A549 (cell line): ENCODE results near the gene TNIP3.

Experiments used
- BHLHE40 ChIP-seq: IDR thresholded peaks from 2 replicates; pipeline ENCODE4 v1.6.1; 2012; ENCODE audit warnings: low read depth, low read length, inconsistent platforms
- CTCF ChIP-seq: fragments of >200 bp; sonication (Bioruptor Twin); formaldehyde crosslinking; IDR thresholded peaks from 3 replicates; pipeline ENCODE4 v1.5.1; 2016
- EP300 ChIP-seq, 2 experiments: fragments of >200 bp; sonication (Bioruptor Twin); formaldehyde crosslinking; IDR thresholded peaks; 2 replicates in 1 of 2; 3 replicates in 1 of 2; pipeline ENCODE4 v1.6.1; 2016 to 2017
- ESRRA ChIP-seq: fragments of 150-350 bp; IDR thresholded peaks from 2 replicates; pipeline ENCODE4 v1.6.1; 2014; ENCODE audit warnings: mild to moderate bottlenecking, low read length, borderline replicate concordance
- MAX ChIP-seq: IDR thresholded peaks from 2 replicates; pipeline ENCODE4 v1.6.1; 2012
- MYC ChIP-seq: IDR thresholded peaks from 2 replicates; pipeline ENCODE4 v1.6.1; 2012; ENCODE audit warnings: mild to moderate bottlenecking, inconsistent platforms, low read length, improper control_type of control experiment, borderline replicate concordance
- NR3C1 ChIP-seq: fragments of >200 bp; sonication (Bioruptor Twin); formaldehyde crosslinking; IDR thresholded peaks from 3 replicates; pipeline ENCODE4 v1.6.1; 2017
- POLR2AphosphoS2 ChIP-seq: conservative IDR thresholded peaks from 2 replicates; pipeline ENCODE4 v1.6.1; 2012; ENCODE audit warnings: low read length, improper control_type of control experiment, inconsistent platforms
- RFX5 ChIP-seq: fragments of 450-650 bp; IDR thresholded peaks from 2 replicates; pipeline ENCODE4 v1.7.1; 2014; ENCODE audit warnings: antibody characterized with exemption, mild to moderate bottlenecking, moderate library complexity
- TP53 ChIP-seq: fragments of 250-450 bp; sonication (Bioruptor Pico); IDR thresholded peaks from 2 replicates; pipeline ENCODE4 v1.5.0; 2021; ENCODE audit warnings: mild to moderate bottlenecking, moderate library complexity
- USF2 ChIP-seq: fragments of 450-650 bp; IDR thresholded peaks from 2 replicates; pipeline ENCODE4 v1.6.1; 2014; ENCODE audit warnings: antibody characterized with exemption

GRCh38 chr4:121150486-121150885 lies 13.6 kb downstream of the TNIP3 start:
- TF ChIP-seq USF2, result no peak
- TF ChIP-seq CTCF, result no peak
- TF ChIP-seq MYC, result no peak
- TF ChIP-seq ESRRA, result no peak
- no peak for TF ChIP-seq TP53 (CRISPR knock-in tag)
- TF ChIP-seq BHLHE40, result no peak
- TF ChIP-seq NR3C1, result no peak
- TF ChIP-seq RFX5, result no peak
- no peak for TF ChIP-seq MAX
- no peak for TF ChIP-seq EP300 (IDR thresholded peaks at IDR 0.05)
- TF ChIP-seq POLR2AphosphoS2, result no peak
